GM12873 (cell line): ENCODE data around the gene ABR.
A peak's percentile ranks its signal among the peaks of the same experiment; 100 is the strongest.

Experiments used
- TF ChIP-seq, protein P1 (sequence below): IDR thresholded peaks from 2 replicates; pipeline ENCODE4 v1.5.1; 2012; ENCODE audit warnings: low read depth, mild to moderate bottlenecking, moderate library complexity, low read length, control low read depth; ENCODE audit not compliant: insufficient read depth; ENCODE audit errors: missing control alignments

Gene ABR

DNA sequence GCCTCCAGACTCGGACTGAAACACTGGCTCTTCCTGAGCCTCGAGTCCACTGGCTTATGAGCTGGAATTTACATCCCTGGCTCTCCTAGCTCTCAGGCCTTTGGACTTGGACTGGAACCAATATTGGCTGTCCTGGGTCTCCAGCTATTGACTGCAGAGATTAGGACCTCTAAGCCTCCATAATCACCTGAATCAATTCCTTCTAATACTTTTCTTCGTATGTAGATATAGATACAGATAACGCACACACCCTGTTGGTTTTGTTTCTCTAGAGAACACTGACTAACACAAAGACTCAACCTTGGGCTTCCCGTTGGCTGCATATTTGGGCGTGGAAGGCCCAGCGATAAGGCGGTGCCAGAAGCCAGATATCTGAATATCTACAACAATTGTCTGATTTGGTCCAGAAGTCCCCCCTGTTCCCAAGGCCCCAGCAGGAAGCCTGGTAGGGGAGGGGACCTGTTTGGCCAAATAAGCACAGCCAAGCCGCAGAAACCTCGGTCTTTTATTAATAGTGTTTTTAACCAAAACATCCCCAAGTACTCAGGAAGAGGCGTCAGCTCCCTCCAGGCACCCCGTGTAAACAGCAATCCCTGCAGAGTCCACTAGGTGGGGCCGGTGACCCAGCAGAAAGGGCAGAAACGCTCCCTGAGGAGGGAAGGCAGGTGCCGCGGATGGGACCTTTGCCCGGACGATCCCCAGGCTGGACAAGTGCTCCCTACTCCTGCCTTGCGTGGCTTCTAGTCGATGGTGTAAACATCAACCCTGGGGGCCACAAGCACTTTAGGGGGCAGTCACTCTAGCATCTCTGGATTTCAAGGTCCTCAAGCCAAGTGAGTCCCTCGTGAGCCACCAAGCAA, 57.0 kb downstream of the ABR start:
- TF ChIP-seq, protein P1, sequence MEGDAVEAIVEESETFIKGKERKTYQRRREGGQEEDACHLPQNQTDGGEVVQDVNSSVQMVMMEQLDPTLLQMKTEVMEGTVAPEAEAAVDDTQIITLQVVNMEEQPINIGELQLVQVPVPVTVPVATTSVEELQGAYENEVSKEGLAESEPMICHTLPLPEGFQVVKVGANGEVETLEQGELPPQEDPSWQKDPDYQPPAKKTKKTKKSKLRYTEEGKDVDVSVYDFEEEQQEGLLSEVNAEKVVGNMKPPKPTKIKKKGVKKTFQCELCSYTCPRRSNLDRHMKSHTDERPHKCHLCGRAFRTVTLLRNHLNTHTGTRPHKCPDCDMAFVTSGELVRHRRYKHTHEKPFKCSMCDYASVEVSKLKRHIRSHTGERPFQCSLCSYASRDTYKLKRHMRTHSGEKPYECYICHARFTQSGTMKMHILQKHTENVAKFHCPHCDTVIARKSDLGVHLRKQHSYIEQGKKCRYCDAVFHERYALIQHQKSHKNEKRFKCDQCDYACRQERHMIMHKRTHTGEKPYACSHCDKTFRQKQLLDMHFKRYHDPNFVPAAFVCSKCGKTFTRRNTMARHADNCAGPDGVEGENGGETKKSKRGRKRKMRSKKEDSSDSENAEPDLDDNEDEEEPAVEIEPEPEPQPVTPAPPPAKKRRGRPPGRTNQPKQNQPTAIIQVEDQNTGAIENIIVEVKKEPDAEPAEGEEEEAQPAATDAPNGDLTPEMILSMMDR, result peak; percentile 87

DNA sequence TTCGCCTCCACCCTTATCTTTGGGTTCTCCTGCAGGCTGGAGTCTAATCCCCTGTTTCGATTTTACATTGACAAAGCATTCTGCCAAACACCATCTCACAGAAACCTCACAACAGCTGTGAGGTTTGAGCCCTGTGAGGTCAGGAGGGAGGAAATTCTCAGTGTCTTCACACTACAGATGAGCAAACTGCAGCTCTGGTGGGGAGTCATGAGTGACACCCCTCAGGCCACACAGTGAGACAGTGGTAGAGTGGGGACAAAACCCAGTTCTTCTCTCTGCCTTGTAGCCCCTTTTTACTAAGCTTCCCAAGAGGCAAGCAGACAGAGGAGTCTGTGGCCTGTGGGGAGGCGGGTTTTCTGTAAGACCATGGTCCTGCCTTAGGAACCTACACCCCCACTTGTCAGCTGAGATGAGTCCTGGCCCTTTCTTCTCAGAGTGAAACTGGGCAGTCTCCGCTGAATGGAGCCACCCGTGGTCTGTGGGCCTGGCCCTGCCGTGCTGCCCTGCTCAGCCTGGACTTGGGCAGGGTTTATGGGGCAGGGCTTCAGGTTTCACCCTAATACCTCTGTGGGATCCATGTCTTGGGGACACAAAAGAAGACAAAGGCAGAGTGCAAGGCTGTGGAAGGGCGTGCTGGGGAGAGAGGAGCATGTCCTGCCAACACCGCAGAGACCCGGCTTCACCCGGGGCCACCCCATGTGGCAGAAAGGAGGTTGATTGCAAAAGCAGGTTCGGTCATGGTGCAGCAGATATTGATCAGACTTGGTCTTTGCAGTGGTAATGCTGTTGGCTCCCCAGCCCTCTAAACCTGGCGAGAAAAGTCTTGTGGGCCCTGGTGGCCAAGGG, 59.0 kb downstream of the ABR start:
- TF ChIP-seq, protein P1, result no peak

DNA sequence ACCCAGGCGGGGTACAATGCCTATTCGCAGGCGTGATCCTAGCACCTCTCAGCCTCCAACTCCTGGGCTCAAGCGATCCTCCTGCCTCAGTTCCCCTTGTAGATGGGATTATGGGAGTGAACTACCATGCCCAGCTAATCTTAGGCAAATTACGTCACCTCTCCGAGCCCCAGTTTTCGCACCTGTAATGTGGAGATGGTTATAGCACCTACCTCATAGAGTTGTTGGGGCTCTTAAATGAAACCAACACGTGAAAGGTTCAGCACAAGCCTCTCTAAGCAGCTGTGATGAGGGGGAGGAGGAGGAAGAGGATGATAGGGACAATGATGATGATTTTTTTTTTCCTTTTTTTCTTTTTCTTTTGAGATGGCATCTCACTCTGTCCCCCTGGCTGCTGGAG, 59.9 kb downstream of the ABR start:
- TF ChIP-seq, protein P1, result no peak

DNA sequence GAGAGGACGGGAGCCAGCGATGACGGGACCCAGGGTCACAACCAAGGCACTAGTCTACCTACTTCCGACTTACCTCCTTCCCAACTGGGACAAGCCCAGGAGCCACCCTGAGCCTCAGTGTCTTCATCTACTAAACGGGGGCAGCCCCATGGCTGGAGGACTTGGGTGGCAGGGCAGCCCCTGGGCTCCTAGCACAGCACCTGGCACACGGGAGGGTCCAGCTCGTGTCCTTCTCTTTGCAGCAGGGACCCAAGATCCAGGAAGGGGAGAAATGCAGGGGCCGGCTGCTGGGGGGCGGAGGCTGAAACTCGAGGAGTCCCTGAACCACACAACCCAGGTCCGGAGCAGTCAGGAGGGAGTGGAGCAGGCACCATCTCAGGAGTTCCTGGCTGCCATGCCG, 63.2 kb downstream of the ABR start:
- TF ChIP-seq, protein P1, result no peak

DNA sequence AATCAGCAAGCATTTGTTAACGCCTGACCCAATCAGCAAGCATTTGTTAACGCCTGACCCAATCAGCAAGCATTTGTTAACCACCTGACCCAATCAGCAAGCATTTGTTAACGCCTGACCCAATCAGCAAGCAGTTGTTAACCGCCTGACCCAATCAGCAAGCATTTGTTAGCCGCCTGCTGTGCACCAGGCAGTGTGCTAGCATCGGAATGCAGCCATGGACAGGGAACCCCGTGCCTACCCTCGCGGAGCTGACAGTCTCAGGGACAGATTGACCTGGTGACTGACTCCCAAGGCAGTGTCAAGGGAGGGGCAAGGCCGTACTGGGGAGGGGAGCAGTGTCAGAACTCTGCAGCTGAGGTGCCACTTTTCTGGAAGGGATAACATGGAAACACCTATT, 66.9 kb downstream of the ABR start:
- TF ChIP-seq, protein P1, result no peak

DNA sequence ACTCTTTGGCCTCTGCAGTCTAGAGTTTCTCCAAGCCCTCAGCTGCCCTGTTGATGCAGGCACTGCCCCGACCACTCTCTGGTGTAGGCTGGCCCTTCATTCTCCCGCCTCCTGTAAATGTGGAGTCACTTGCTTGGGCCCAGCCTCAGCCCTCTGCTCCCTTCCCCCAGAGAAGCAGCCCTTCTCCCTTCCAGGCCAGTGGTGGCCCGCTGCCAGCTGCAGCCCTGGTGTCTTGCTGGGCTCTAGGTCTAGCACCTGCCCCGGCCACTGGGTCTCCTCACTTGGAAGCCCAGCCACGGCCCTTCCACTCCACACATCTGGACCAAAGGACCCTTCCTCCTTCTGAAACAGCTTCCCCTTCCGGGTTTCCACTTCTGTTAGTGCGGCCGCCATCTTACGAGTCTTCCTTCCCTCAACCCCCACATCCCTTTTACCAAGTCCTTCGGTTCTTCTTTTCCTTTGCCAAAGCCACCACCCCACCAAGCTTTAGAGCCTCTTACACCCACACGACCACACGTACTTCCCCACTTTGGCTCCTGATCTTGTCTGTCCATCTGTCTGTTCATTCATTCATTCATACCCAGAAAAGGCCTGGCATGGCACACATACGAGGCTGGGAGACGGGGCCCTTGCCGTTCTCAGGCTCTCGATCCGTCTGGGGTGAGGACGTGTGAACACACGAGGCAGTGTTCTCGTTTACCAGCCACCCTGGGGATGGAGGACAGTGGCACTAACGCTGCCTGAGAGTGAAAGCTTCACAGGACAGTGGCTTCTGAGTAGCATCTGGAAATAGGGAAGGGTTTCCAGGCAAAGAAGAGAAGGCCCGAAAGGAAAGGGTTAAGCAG, 68.0 kb downstream of the ABR start:
- TF ChIP-seq, protein P1, result no peak
